ENCODE measurements around the gene NUAK1. TPM values are rescaled to one million over a fixed set of nuclear protein-coding genes. Genes with fewer than 3 reads are reported as not detected.
"Not testable (repeated sequence)": the region's sequence is repeated elsewhere in the genome, so short reads cannot be mapped to it uniquely, and the experiment has no call there.

NUAK1 gene
- total and polyA plus RNA-seq, 2 donors from 2014 or later = 2.9 to 28.8 TPM

DNA sequence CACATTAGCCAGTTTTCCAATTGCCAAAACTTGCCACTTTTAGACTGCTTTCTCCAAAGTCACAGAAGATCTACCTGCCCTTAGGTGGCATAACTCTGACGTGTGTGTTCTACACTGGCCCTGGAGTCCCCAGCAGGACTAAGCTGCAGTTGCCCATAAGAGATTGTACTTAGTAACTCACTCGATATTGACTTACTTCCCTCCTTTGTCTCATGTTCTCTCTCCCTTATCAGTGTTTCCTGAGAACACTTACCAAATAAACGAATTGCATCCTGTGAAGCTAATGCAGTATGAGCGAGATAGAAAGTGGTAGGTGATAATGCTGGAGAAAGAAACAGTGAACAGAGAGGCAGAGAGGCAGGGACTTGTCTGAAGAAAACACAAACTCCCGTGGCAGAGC lies 117.2 kb downstream of the NUAK1 start:
- Histone ChIP-seq H3K4me1 (ENCODE audit: control insufficient read depth in 2 of 3, insufficient read depth in 2 of 3, low read depth in 1 of 3, low read length in 3 of 3) (peaks cover 0 to 16% (median 16%) of the 10 kb centered on the region in 3 donors), H3K4me3 (ENCODE audit: low read length in 3 of 3) (no peak overlapping the region), H3K27me3 (ENCODE audit: control insufficient read depth, insufficient read depth, low read length) (no peaks in the 10 kb centered on the region), H3K9ac (ENCODE audit: low read length in 3 of 3) (no peak overlapping the region), H3K36me3 (ENCODE audit: control insufficient read depth in 2 of 3, insufficient read depth in 3 of 3, low read length in 3 of 3) (no peaks in the 10 kb centered on the region), H3K27ac (ENCODE audit: low read depth in 2 of 2, low read length in 2 of 2) (peak overlapping the region; percentile 1 to 23), H3K9me3 (ENCODE audit: control insufficient read depth in 2 of 3, insufficient read depth in 1 of 3, low read length in 3 of 3) (no peaks in the 10 kb centered on the region)
- TF ChIP-seq, protein P1, sequence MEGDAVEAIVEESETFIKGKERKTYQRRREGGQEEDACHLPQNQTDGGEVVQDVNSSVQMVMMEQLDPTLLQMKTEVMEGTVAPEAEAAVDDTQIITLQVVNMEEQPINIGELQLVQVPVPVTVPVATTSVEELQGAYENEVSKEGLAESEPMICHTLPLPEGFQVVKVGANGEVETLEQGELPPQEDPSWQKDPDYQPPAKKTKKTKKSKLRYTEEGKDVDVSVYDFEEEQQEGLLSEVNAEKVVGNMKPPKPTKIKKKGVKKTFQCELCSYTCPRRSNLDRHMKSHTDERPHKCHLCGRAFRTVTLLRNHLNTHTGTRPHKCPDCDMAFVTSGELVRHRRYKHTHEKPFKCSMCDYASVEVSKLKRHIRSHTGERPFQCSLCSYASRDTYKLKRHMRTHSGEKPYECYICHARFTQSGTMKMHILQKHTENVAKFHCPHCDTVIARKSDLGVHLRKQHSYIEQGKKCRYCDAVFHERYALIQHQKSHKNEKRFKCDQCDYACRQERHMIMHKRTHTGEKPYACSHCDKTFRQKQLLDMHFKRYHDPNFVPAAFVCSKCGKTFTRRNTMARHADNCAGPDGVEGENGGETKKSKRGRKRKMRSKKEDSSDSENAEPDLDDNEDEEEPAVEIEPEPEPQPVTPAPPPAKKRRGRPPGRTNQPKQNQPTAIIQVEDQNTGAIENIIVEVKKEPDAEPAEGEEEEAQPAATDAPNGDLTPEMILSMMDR (IDR thresholded peaks at IDR 0.05; ENCODE audit: borderline replicate concordance, extremely low read depth, insufficient read depth) = no peak
- no peak for DNase-seq
- intact Hi-C loops (cut with DNase I) = no loop called here
- FAIRE-seq = no peak

DNA sequence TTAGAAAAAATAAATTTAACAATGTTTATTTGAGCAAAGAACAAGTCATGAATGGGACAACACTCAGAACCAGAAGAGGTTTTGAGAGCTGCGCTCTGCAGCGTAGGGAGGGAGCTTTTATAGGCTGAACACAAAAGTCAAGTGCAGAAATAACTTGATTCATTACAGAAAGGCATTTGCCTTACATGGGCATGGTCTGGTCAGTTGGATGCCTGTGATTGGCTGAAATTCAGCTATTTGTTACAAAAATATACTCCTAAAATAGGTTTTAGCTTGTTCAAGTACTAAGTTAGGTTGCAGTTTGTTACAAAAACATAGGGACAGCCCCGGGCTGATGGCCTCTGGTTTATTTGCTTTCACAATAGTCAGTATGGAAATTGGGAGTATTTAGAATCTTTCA lies 118.0 kb downstream of the NUAK1 start:
- Histone ChIP-seq H3K27me3 (ENCODE audit: control insufficient read depth, insufficient read depth, low read length) (no peaks in the 10 kb centered on the region), H3K27ac (ENCODE audit: low read depth in 2 of 2, low read length in 2 of 2) (peak overlapping the region in 1 of 2 donors; percentile 1), H3K4me3 (ENCODE audit: low read length in 3 of 3) (no peak overlapping the region), H3K9me3 (ENCODE audit: control insufficient read depth in 2 of 3, insufficient read depth in 1 of 3, low read length in 3 of 3) (no peaks in the 10 kb centered on the region), H3K4me1 (ENCODE audit: control insufficient read depth in 2 of 3, insufficient read depth in 2 of 3, low read depth in 1 of 3, low read length in 3 of 3) (peaks cover 0 to 16% (median 16%) of the 10 kb centered on the region in 3 donors), H3K9ac (ENCODE audit: low read length in 3 of 3) (no peak overlapping the region), H3K36me3 (ENCODE audit: control insufficient read depth in 2 of 3, insufficient read depth in 3 of 3, low read length in 3 of 3) (no peaks in the 10 kb centered on the region)
- intact Hi-C loops (cut with DNase I) = no loop called here
- DNase-seq (no peak), FAIRE-seq (no peak)
- TF ChIP-seq, protein P1 (IDR thresholded peaks at IDR 0.05; ENCODE audit: borderline replicate concordance, extremely low read depth, insufficient read depth) = no peak

DNA sequence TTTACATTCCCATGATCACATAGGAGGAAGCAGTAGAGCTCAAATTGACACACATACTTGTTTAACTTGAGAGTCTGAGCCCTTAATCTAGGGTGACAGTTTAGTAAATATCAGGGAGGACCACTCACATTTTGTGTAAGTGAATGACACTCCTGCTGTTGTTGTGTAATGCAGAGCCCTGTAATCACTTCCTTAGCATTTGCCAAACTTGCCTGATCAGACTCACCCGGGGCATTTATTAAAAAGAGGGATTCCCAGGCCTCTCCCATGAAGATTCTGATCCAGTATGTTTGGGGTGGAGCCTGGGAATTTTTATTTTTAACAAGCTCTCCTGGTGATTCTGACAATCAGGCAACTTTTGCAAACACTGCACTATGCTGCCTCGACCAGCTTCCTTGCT lies 119.6 kb downstream of the NUAK1 start:
- intact Hi-C loops (cut with DNase I) = no loop called here
- no peaks in the 10 kb centered on the region for H3K36me3 ChIP-seq (ENCODE audit: control insufficient read depth in 2 of 3, insufficient read depth in 3 of 3, low read length in 3 of 3)
- H3K9me3 ChIP-seq (ENCODE audit: control insufficient read depth in 2 of 3, insufficient read depth in 1 of 3, low read length in 3 of 3) = no peaks in the 10 kb centered on the region
- DNase-seq (no peak), FAIRE-seq (no peak)
- TF ChIP-seq, protein P1 (IDR thresholded peaks at IDR 0.05; ENCODE audit: borderline replicate concordance, extremely low read depth, insufficient read depth) = no peak
- no peak overlapping the region for H3K27ac ChIP-seq (ENCODE audit: low read depth in 2 of 2, low read length in 2 of 2)
- H3K4me3 ChIP-seq (ENCODE audit: low read length in 3 of 3) = no peak overlapping the region
- H3K4me1 ChIP-seq (ENCODE audit: control insufficient read depth in 2 of 3, insufficient read depth in 2 of 3, low read depth in 1 of 3, low read length in 3 of 3) = peaks cover 0 to 16% (median 16%) of the 10 kb centered on the region in 3 donors
- no peak overlapping the region for H3K9ac ChIP-seq (ENCODE audit: low read length in 3 of 3)
- H3K27me3 ChIP-seq (ENCODE audit: control insufficient read depth, insufficient read depth, low read length) = no peaks in the 10 kb centered on the region

GRCh38 chr12:106018286-106018685 lies 120.5 kb downstream of the NUAK1 start:
- Histone ChIP-seq H3K9me3 (ENCODE audit: control insufficient read depth in 2 of 3, insufficient read depth in 1 of 3, low read length in 3 of 3) (no peaks in the 10 kb centered on the region), H3K27me3 (ENCODE audit: control insufficient read depth, insufficient read depth, low read length) (no peaks in the 10 kb centered on the region), H3K9ac (ENCODE audit: low read length in 3 of 3) (no peak overlapping the region), H3K27ac (ENCODE audit: low read depth in 2 of 2, low read length in 2 of 2) (no peak overlapping the region), H3K36me3 (ENCODE audit: control insufficient read depth in 2 of 3, insufficient read depth in 3 of 3, low read length in 3 of 3) (no peaks in the 10 kb centered on the region), H3K4me3 (ENCODE audit: low read length in 3 of 3) (no peak overlapping the region), H3K4me1 (ENCODE audit: control insufficient read depth in 2 of 3, insufficient read depth in 2 of 3, low read depth in 1 of 3, low read length in 3 of 3) (peaks cover 0 to 16% (median 16%) of the 10 kb centered on the region in 3 donors)
- no peak for DNase-seq
- FAIRE-seq = no peak
- TF ChIP-seq, protein P1 (IDR thresholded peaks at IDR 0.05; ENCODE audit: borderline replicate concordance, extremely low read depth, insufficient read depth) = no peak
- intact Hi-C loops (cut with DNase I) = no loop called here

DNA sequence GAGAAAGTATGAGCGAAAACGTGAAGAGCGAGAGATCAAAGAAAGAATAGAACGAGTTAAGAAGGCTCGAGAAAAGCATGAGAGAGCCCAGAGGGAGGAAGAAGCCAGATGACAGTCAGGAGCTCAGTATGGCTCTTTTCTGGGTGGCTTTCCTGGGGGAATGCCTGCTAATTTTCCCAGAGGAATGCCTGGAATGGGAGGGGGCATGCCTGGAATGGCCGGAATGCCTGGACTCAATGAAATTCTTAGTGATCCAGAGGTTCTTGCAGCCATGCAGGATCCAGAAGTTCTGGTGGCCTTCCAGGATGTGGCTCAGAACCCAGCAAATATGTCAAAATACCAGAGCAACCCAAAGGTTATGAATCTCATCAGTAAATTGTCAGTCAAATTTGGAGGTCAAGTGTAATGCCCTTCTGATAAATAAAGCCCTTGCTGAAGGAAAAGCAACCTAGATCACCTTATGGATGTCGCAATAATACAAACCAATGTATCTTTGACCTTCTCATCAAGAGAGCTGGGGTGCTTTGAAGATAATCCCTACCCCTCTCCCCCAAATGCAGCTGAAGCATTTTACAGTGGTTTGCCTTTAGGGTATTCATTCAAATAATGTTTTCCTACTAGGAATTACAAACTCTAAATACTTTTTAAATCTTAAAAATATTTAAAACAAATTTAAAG lies 122.0 kb downstream of the NUAK1 start:
- intact Hi-C loops (cut with DNase I); H3K4me1 ChIP-seq (ENCODE audit: control insufficient read depth in 2 of 3, insufficient read depth in 2 of 3, low read depth in 1 of 3, low read length in 3 of 3); DNase-seq; FAIRE-seq; H3K27ac ChIP-seq (ENCODE audit: low read depth in 2 of 2, low read length in 2 of 2); H3K4me3 ChIP-seq (ENCODE audit: low read length in 3 of 3); H3K36me3 ChIP-seq (ENCODE audit: control insufficient read depth in 2 of 3, insufficient read depth in 3 of 3, low read length in 3 of 3); H3K9ac ChIP-seq (ENCODE audit: low read length in 3 of 3); H3K27me3 ChIP-seq (ENCODE audit: control insufficient read depth, insufficient read depth, low read length); H3K9me3 ChIP-seq (ENCODE audit: control insufficient read depth in 2 of 3, insufficient read depth in 1 of 3, low read length in 3 of 3): not testable (repeated sequence)
